AG09309 (cell line): ENCODE results near the gene PCDHB4.
"Not testable (repeated sequence)": the region's sequence is repeated elsewhere in the genome, so short reads cannot be mapped to it uniquely, and the experiment has no call there.

Experiments
- DNase-seq: peaks from one replicate; pipeline ENCODE4 v3.0.0-alpha.2; 2010; ENCODE audit warnings: low read depth
- H3K4me3 ChIP-seq: 2 replicates; pipeline ENCODE4 v1.5.1; 2011; ENCODE audit warnings: mild to moderate bottlenecking, low read depth, low read length, moderate library complexity; ENCODE audit not compliant: control insufficient read depth
- CTCF ChIP-seq: IDR thresholded peaks from 2 replicates; pipeline ENCODE4 v1.5.1; 2011; ENCODE audit warnings: mild to moderate bottlenecking, low read depth, low read length, inconsistent platforms; ENCODE audit not compliant: insufficient read depth, control insufficient read depth; ENCODE audit errors: missing control alignments

Gene PCDHB4

DNA sequence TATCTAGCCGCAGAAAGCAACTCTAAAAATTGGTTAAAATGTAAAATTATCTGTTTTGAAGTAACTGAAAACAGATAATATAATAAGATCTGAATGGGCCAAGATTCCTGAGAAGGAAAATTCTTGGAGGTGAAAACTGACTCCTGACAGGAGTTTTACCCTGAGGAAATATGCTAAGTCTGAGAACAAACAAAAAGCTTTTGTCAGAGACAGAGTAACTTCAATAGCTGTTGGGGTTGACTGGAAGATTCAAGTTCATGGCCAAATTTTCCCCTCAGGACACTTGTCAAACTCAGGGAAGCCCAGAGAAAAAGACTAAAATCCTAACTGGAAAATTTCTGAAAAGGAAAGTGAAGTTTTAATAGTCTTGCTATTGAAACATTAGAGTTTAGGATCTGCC lies 5.7 kb downstream of the PCDHB4 start:
- no peak overlapping the region for H3K4me3 ChIP-seq
- no peak for DNase-seq
- TF ChIP-seq CTCF: no peak

DNA sequence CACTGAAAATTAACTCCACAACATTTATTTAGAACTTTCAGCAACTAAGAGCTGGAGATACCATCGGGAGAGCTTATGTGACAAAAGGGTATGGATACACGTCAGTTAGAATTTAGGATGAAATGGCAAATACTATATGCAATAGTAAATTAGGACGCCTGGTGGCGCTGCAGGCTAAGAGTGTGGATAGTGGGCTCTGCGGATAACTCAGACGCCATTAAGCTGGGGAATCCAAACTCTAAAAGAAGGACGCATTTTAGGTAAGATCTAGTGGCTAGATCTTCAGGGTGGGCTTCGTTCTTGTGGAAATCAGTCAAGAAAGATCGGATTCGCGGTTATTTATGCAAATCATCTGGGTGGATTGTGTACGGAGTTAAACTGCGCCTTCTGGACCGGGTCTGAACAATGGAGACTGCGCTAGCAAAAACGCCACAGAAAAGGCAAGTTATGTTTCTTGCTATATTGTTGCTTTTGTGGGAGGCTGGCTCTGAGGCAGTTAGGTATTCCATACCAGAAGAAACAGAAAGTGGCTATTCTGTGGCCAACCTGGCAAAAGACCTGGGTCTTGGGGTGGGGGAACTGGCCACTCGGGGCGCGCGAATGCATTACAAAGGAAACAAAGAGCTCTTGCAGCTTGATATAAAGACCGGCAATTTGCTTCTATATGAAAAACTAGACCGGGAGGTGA lies 13.6 kb downstream of the PCDHB4 start, which contains the start of gene PCDHB5:
Gene PCDHB5 (plus strand): TSS at position 177 of the 688 bp plus-strand sequence. CDS start 229 bp downstream, at position 406.
- TF ChIP-seq CTCF: peak; percentile 70
- no peak for DNase-seq
- H3K4me3 ChIP-seq: peak within 1 kb of the TSS; percentile 41

GRCh38 chr5:141135718-141136266 lies 14.2 kb downstream of the PCDHB4 start:
- peak overlapping the region; percentile 41; the same call in 1 of the 2 replicates for H3K4me3 ChIP-seq
- no peak for DNase-seq
- no peak for TF ChIP-seq CTCF

GRCh38 chr5:141137346-141137745 lies 15.7 kb downstream of the PCDHB4 start:
- not testable (repeated sequence) for DNase-seq, H3K4me3 ChIP-seq

- H3K4me3 ChIP-seq: peak within 1 kb of the TSS; percentile 32
- no peak for DNase-seq
- peak; percentile 54 for TF ChIP-seq CTCF
These were observed 28.2 kb downstream of the PCDHB4 start, which contains the start of gene PCDHB6 for GRCh38 chr5:141149812-141150211. TSS of gene PCDHB6 (plus strand) at chr5:141150057. CDS start at chr5:141150258, 201 bp downstream.

- peak overlapping the region; percentile 32 for H3K4me3 ChIP-seq
- no peak for TF ChIP-seq CTCF
- no peak for DNase-seq
These were observed 28.8 kb downstream of the PCDHB4 start for GRCh38 chr5:141150224-141150992.

- TF ChIP-seq CTCF: no peak
- no peak overlapping the region for H3K4me3 ChIP-seq
- DNase-seq: no peak
These were observed 29.3 kb downstream of the PCDHB4 start for GRCh38 chr5:141150993-141151325.

DNA sequence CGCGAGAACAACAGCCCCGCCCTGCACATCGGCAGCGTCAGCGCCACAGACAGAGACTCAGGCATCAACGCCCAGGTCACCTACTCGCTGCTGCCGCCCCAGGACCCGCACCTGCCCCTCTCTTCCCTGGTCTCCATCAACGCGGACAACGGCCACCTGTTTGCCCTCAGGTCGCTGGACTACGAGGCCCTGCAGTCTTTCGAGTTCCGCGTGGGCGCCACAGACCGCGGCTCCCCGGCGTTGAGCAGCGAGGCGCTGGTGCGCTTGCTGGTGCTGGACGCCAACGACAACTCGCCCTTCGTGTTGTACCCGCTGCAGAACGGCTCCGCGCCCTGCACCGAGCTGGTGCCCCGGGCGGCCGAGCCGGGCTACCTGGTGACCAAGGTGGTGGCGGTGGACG lies 30.0 kb downstream of the PCDHB4 start:
- H3K4me3 ChIP-seq, DNase-seq: not testable (repeated sequence)

- not testable (repeated sequence) for DNase-seq
These were observed 30.5 kb downstream of the PCDHB4 start for GRCh38 chr5:141152096-141152495.

More at GRCh38 chr5:141152096-141152495, 30.5 kb downstream of the PCDHB4 start:
- H3K4me3 ChIP-seq: not testable (repeated sequence)
